Colonic mucosa (tissue), 4 donors: ENCODE data around the gene ZNF692. TPM values are rescaled to one million over a fixed set of nuclear protein-coding genes. Genes with fewer than 3 reads are reported as not detected.

Experiments used
- DNase-seq: peaks from one replicate; pipeline ENCODE4 v3.0.0-alpha.2; 2020
- H3K27ac ChIP-seq: fragments of 200-600 bp; one replicate; pipeline ENCODE4 v1.8.0; 2021
- H3K27me3 ChIP-seq: fragments of 200-600 bp; one replicate; pipeline ENCODE4 v1.8.0; 2021
- H3K36me3 ChIP-seq: fragments of 200-600 bp; one replicate; pipeline ENCODE4 v1.8.0; 2021
- H3K4me1 ChIP-seq: fragments of 200-600 bp; one replicate; pipeline ENCODE4 v1.8.0; 2021; ENCODE audit warnings: mild to moderate bottlenecking
- H3K4me3 ChIP-seq: fragments of 200-600 bp; one replicate; pipeline ENCODE4 v1.8.0; 2021
- H3K9ac ChIP-seq, 2 donors: one replicate each; pipeline ENCODE4 v1.7.0; 2013; ENCODE audit warnings: control low read depth in 2 of 2, low read depth in 2 of 2, low read length in 2 of 2
- H3K9me3 ChIP-seq: fragments of 200-600 bp; one replicate; pipeline ENCODE4 v1.8.0; 2021
- CTCF ChIP-seq: fragments of 200-600 bp; IDR thresholded peaks from one replicate; pipeline ENCODE4 v1.8.0; 2022; ENCODE audit warnings: antibody characterized with exemption, mild to moderate bottlenecking
- intact Hi-C: fragments of 100-400 bp; cut with DNase I; formaldehyde crosslinking; loops from one replicate; pipeline ENCODE4 v1.14.1; 2022
- total RNA-seq, 2 donors: library from RNA; stranded (reverse); fragmentation: NEBNext Ultra II Directional in 1 of 2; extraction: Animal tissue kit (Norgen Biotek cat#: 25700) in 1 of 2; gene quantifications; one replicate each; pipeline ENCODE4 v1.2.1, GENCODE V29; 2021
- donor health status: healthy.
- donor health status: DM: no; HTN: no; CAD: no.
- donor health status: DM: no; HTN: no; CAD: no.

Gene ZNF692
- total RNA-seq, 2 donors from 2014 or later = 20.9 to 46.9 TPM

- Histone ChIP-seq H3K4me1 (no peaks in the 10 kb centered on the region), H3K27ac (no peak overlapping the region), H3K36me3 (peaks cover 12% of the 10 kb centered on the region), H3K9me3 (no peaks in the 10 kb centered on the region), H3K9ac (no peak overlapping the region), H3K27me3 (no peaks in the 10 kb centered on the region), H3K4me3 (no peak overlapping the region)
- intact Hi-C loops = no loop called here
- no peak for TF ChIP-seq CTCF
- DNase-seq = no peak
Observed at GRCh38 chr1:248847181-248847955, 11.5 kb downstream of the ZNF692 start.

GRCh38 chr1:248844526-248844925, 14.4 kb downstream of the ZNF692 start:
- Histone ChIP-seq H3K9ac (no peak overlapping the region), H3K36me3 (peaks cover 12% of the 10 kb centered on the region), H3K27me3 (no peaks in the 10 kb centered on the region), H3K27ac (no peak overlapping the region), H3K9me3 (no peaks in the 10 kb centered on the region), H3K4me1 (peaks cover 3% of the 10 kb centered on the region), H3K4me3 (no peak overlapping the region)
- TF ChIP-seq CTCF = no peak
- no peak for DNase-seq
- intact Hi-C loops = no loop called here

GRCh38 chr1:248843687-248844086, 15.2 kb downstream of the ZNF692 start:
- Histone ChIP-seq H3K4me3 (no peak overlapping the region), H3K9ac (no peak overlapping the region), H3K9me3 (no peaks in the 10 kb centered on the region), H3K36me3 (peaks cover 10% of the 10 kb centered on the region), H3K27me3 (no peaks in the 10 kb centered on the region), H3K4me1 (peaks cover 3% of the 10 kb centered on the region), H3K27ac (no peak overlapping the region)
- TF ChIP-seq CTCF = no peak
- intact Hi-C loops = no loop called here
- DNase-seq = no peak

- H3K9ac ChIP-seq = no peak overlapping the region
- intact Hi-C loops = no loop called here
Observed at GRCh38 chr1:248842781-248843331, 16.0 kb downstream of the ZNF692 start.

More at GRCh38 chr1:248842781-248843331, 16.0 kb downstream of the ZNF692 start:
- H3K27me3 ChIP-seq = no peaks in the 10 kb centered on the region
- H3K36me3 ChIP-seq = peaks cover 7% of the 10 kb centered on the region
- H3K4me3 ChIP-seq = no peak overlapping the region
- no peaks in the 10 kb centered on the region for H3K9me3 ChIP-seq
- no peak for TF ChIP-seq CTCF
- DNase-seq = no peak
- H3K27ac ChIP-seq = no peak overlapping the region
- H3K4me1 ChIP-seq = peaks cover 3% of the 10 kb centered on the region
